OCI-LY1 (cell line): ENCODE measurements around the gene EXOC6B.

ENCODE experiments used
- H2AFZ ChIP-seq: fragments of 200-600 bp; sonication (generic), shearing (Covaris generic); 2 replicates; pipeline ENCODE4 v1.6.0; 2014; ENCODE audit warnings: antibody characterized with exemption, mild to moderate bottlenecking, low read length
- H3F3A ChIP-seq: fragments of 200-600 bp; sonication (generic), shearing (Covaris generic); 2 replicates; pipeline ENCODE4 v1.6.0; 2014; ENCODE audit warnings: mild to moderate bottlenecking, antibody characterized with exemption, low read length, moderate library complexity; ENCODE audit not compliant: insufficient read depth
- H3K27ac ChIP-seq: fragments of 200-600 bp; sonication (generic); 2 replicates; pipeline ENCODE4 v1.5.1; 2014; ENCODE audit warnings: low read length, mixed run types, mild to moderate bottlenecking, low read depth; ENCODE audit not compliant: poor library complexity, severe bottlenecking
- H3K27me3 ChIP-seq: fragments of 200-600 bp; sonication (generic); 2 replicates; pipeline ENCODE4 v1.6.0; 2014; ENCODE audit warnings: antibody characterized with exemption, mild to moderate bottlenecking, low read length, moderate library complexity; ENCODE audit not compliant: insufficient read depth
- H3K36me3 ChIP-seq: fragments of 200-600 bp; sonication (generic); 2 replicates; pipeline ENCODE4 v1.6.1; 2014; ENCODE audit warnings: mild to moderate bottlenecking, antibody characterized with exemption, low read length, moderate library complexity, mixed read lengths; ENCODE audit not compliant: insufficient read depth
- H3K4me1 ChIP-seq: fragments of 200-600 bp; sonication (generic); 2 replicates; pipeline ENCODE4 v1.5.1; 2014; ENCODE audit warnings: mild to moderate bottlenecking, low read length, moderate library complexity; ENCODE audit not compliant: insufficient read depth, severe bottlenecking
- H3K4me2 ChIP-seq: fragments of 200-600 bp; sonication (generic), shearing (Covaris generic); 2 replicates; pipeline ENCODE4 v1.6.1; 2014; ENCODE audit warnings: low read length
- H3K4me3 ChIP-seq: fragments of 200-600 bp; sonication (generic); 2 replicates; pipeline ENCODE4 v1.5.1; 2014; ENCODE audit warnings: low read length, low read depth, mild to moderate bottlenecking, mixed read lengths; ENCODE audit not compliant: poor library complexity, severe bottlenecking
- H3K79me2 ChIP-seq: fragments of 200-600 bp; shearing (Covaris generic); 2 replicates; pipeline ENCODE4 v1.6.1; 2016; ENCODE audit warnings: mixed run types, low read length, mixed read lengths; ENCODE audit not compliant: insufficient read depth
- H3K9ac ChIP-seq: fragments of 200-600 bp; sonication (generic), shearing (Covaris generic); 2 replicates; pipeline ENCODE4 v1.6.1; 2014; ENCODE audit warnings: mild to moderate bottlenecking, low read length, mixed read lengths
- H3K9me2 ChIP-seq: fragments of 200-600 bp; sonication (generic), shearing (Covaris generic); 2 replicates; pipeline ENCODE4 v1.6.1; 2014; ENCODE audit warnings: low read depth, mild to moderate bottlenecking, low read length, mixed read lengths
- H3K9me3 ChIP-seq: fragments of 200-600 bp; shearing (Covaris generic); 2 replicates; pipeline ENCODE4 v1.6.1; 2014; ENCODE audit warnings: low read length, mixed read lengths
- H4K20me1 ChIP-seq: fragments of 200-600 bp; sonication (generic), shearing (Covaris generic); 2 replicates; pipeline ENCODE4 v1.6.0; 2016; ENCODE audit warnings: mild to moderate bottlenecking, low read length; ENCODE audit not compliant: insufficient read depth
- CTCF ChIP-seq: fragments of 200-600 bp; sonication (generic), shearing (Covaris generic); IDR thresholded peaks from 2 replicates; pipeline ENCODE4 v1.5.1; 2017; ENCODE audit warnings: mild to moderate bottlenecking, antibody characterized with exemption, low read length, moderate library complexity, mixed read lengths
- EZH2 ChIP-seq: fragments of 200-600 bp; sonication (generic), shearing (Covaris generic); IDR thresholded peaks from 2 replicates; pipeline ENCODE4 v1.8.0; 2017; ENCODE audit warnings: borderline replicate concordance, mixed run types, mild to moderate bottlenecking, antibody characterized with exemption, low read length, moderate library complexity, mixed read lengths

Gene EXOC6B

GRCh38 chr2:72794572-72794971 is 31.3 kb downstream of the EXOC6B start:
- Histone ChIP-seq H3K4me2 (no peak overlapping the region), H3K27ac (no peak overlapping the region)

GRCh38 chr2:72793798-72794440 is 31.9 kb downstream of the EXOC6B start:
- Histone ChIP-seq H3K4me3 (no peak overlapping the region), H3K9ac (no peak overlapping the region), H3K4me1 (no peaks in the 10 kb centered on the region), H3K9me3 (no peaks in the 10 kb centered on the region), H2AFZ (no peak overlapping the region), H3K9me2 (no peaks in the 10 kb centered on the region), H4K20me1 (no peaks in the 10 kb centered on the region), H3K4me2 (no peak overlapping the region), H3F3A (no peaks in the 10 kb centered on the region), H3K27ac (no peak overlapping the region), H3K27me3 (no peaks in the 10 kb centered on the region), H3K79me2 (no peaks in the 10 kb centered on the region), H3K36me3 (no peaks in the 10 kb centered on the region)
- TF ChIP-seq CTCF (no peak), EZH2 (no peak)

More at GRCh38 chr2:72794572-72794971, 31.3 kb downstream of the EXOC6B start:
- Histone ChIP-seq H3K9me3 (no peaks in the 10 kb centered on the region), H3K9ac (no peak overlapping the region), H4K20me1 (no peaks in the 10 kb centered on the region), H3K4me1 (no peaks in the 10 kb centered on the region), H3K27me3 (no peaks in the 10 kb centered on the region), H3K79me2 (no peaks in the 10 kb centered on the region), H2AFZ (no peak overlapping the region), H3K9me2 (no peaks in the 10 kb centered on the region), H3F3A (no peaks in the 10 kb centered on the region), H3K4me3 (no peak overlapping the region), H3K36me3 (no peaks in the 10 kb centered on the region)
- no peak for TF ChIP-seq EZH2
- no peak for TF ChIP-seq CTCF

- H3K27me3 ChIP-seq: no peaks in the 10 kb centered on the region
- H3K27ac ChIP-seq: no peak overlapping the region
- H3K4me3 ChIP-seq: no peak overlapping the region
- no peaks in the 10 kb centered on the region for H3K36me3 ChIP-seq
- no peaks in the 10 kb centered on the region for H4K20me1 ChIP-seq
- H3F3A ChIP-seq: no peaks in the 10 kb centered on the region
- H3K4me2 ChIP-seq: no peak overlapping the region
- H3K9me2 ChIP-seq: no peaks in the 10 kb centered on the region
- no peak overlapping the region for H2AFZ ChIP-seq
- H3K79me2 ChIP-seq: no peaks in the 10 kb centered on the region
- no peaks in the 10 kb centered on the region for H3K9me3 ChIP-seq
- no peaks in the 10 kb centered on the region for H3K4me1 ChIP-seq
- TF ChIP-seq EZH2 (no peak), CTCF (no peak)
- no peak overlapping the region for H3K9ac ChIP-seq
Observed at GRCh38 chr2:72789241-72789640, 36.6 kb downstream of the EXOC6B start.
